HG02973 (cell line): ENCODE measurements around the gene GPC5.
"Not testable (repeated sequence)": the region's sequence is repeated elsewhere in the genome, so short reads cannot be mapped to it uniquely, and the experiment has no call there.

Experiments
- ATAC-seq: cut with Tn5 transposase; IDR thresholded peaks from one replicate; pipeline ENCODE4 v1.9.1; 2021; ENCODE audit warnings: moderate library complexity; ENCODE audit not compliant: unreplicated experiment

GPC5 gene

GRCh38 chr13:92676246-92676645, 1277.8 kb downstream of the GPC5 start:
- ATAC-seq = no peak

DNA sequence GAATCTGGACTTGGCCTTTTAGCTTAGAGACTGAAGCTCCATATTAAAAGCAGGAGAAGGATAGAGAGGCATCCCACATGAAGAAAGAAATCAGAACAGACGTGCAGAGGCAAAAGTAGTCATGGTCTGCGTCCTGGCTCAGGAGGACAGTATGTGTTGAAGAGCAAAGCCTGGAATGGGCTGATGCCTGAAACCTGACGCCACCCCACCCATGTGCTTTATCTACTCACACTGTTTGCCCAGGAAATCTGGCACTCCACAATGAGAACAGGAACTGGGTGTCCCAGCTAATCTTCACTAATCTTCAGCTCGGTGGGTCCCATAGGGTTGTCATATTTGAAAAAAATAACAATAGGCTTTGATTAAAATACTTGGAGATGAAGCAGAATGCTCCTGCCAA, 1279.2 kb downstream of the GPC5 start:
- ATAC-seq = no peak

GRCh38 chr13:92679602-92680001, 1281.2 kb downstream of the GPC5 start:
- ATAC-seq = no peak

GRCh38 chr13:92681239-92681638, 1282.8 kb downstream of the GPC5 start:
- ATAC-seq = no peak

- ATAC-seq = no peak
These were observed 1284.6 kb downstream of the GPC5 start for GRCh38 chr13:92682832-92683517.

GRCh38 chr13:92694047-92694446, 1295.6 kb downstream of the GPC5 start:
- ATAC-seq = no peak

DNA sequence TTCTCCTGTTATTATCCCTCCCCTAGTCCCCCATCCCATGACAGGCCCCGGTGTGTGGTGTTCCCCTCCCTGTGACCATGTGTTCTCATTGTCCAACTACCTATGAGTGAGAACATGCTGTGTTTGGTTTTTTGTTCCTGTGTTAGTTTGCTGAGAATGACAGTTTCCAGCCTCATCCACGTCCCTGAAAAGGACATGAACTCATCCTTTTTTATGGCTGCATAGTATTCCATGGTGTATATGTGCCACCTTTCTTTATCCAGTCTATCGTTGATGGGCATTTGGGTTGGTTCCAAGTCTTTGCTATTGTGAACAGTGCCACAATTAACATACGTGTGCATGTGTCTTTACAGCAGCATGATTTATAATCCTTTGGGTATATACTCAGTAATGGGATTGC, 1297.4 kb downstream of the GPC5 start:
- not testable (repeated sequence) for ATAC-seq

DNA sequence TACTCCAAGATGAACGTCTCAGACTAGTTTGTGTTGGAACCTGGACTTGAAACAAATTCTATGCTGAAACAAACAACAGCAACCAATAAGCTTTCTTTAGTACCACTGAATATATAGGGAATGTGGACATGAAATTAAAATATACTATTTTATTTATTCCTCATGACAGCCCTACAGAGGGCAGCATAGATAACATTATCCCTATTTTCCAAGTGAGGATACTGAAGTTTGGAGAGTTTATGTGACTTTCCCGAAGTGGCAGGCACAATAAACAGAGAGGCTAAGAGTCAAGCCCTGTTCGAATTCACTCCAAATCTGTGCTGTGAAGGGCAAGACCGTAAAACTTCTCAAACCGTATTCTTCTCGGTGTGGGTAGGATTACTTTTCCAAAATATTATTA, 1318.3 kb downstream of the GPC5 start:
- no peak for ATAC-seq

DNA sequence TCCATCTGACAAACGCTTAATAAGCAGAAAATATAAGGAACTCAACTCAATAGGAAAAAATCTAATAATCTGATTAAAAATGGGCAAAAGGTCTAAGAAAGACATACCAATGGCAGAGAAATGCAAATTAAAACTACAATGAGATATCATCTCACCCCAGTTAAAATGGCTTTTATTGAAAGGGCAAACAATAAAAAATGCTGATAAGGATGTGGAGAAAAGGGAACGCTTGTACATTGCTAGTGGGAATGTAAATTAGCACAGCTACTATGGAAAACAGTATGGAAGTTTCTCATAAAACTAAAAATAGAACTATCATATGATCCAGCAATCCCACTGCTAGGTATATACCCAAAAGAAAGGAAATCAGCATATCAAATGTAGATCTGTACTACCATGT, 1319.4 kb downstream of the GPC5 start:
- no peak for ATAC-seq

GRCh38 chr13:92719868-92720267, 1321.4 kb downstream of the GPC5 start:
- no peak for ATAC-seq

GRCh38 chr13:92721620-92722019, 1323.2 kb downstream of the GPC5 start:
- no peak for ATAC-seq

GRCh38 chr13:92727118-92727517, 1328.7 kb downstream of the GPC5 start:
- no peak for ATAC-seq

DNA sequence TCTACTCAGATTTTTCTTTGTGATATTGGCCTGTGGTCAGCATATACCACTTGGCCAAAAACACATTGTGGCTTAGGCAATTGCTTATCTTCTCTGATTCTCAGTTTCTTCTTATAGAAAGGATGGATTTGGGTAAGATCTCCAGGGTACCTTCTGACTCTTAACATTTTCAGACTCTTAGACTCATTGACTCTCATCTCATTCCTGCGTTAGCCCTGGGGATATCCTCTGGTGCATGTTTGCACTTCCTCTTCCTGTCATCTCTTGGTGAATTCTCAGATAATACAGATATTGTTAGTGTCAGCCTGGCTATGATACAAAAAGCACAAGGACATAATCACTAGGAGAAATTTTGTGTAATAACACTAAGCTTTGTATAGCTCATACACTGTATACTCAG, 1335.6 kb downstream of the GPC5 start:
- ATAC-seq = no peak

DNA sequence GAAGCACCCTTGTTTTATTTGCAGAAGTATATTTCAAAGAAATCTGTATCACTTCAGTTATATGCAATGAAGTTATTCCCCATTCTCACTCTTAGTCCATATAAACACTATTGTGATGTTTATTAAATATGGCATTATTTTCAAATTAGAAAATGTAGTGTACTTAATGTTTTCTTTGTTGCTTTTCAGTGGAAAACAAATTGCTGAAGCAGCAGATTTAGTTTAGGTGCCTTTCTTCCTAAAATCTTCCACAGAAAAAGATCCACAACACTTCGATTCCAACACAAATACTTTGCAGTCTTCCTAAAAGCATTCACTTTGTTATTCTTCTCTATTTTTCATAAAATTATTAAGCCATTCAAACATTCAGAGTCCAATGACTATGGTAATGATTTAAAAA, 1336.1 kb downstream of the GPC5 start:
- ATAC-seq = no peak

GRCh38 chr13:92735909-92736308, 1337.5 kb downstream of the GPC5 start:
- no peak for ATAC-seq

DNA sequence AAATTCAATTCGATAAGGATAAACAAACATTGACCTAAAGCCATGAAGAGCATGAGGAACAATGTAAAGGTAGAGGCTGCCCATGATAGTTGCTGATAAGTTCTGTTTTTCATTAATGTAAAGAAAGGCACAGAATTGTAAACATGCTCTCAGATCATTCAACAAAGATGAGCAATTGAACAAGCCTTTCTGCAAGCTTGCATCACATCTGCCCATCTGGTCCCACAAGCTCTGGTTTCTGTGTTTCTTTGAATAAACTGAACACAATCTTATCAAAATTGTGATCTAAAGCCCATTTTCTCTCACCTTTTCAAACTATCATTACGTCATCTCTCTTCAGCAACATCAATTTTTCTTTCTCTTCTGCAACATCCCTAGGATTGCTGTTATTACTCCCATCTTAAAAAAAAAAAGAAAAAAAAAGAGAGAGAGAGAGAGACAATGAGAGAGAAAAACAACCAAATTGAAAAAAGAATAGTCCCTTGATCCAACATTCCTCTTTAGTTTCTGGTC, 1340.9 kb downstream of the GPC5 start:
- no peak for ATAC-seq

DNA sequence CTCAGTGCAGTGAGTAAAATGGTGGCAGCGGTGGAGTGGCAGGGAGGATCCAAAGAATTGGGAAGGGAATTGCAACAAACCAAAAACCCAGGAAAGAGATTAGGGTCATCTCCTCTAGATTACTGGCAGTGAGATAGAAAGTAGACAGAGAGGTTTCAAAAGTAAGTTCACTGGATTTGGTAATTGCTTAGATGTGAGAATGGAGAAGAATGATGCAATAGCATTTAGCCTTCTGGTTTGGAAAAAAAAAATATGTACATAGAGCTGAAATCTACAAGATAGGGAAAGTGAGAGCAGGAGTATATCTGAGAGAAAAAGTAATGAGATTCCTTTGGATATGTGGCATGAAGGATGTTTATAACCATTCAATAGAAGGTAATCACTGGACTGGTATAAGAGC, 1345.6 kb downstream of the GPC5 start:
- ATAC-seq = no peak

- ATAC-seq = no peak
These were observed 1346.8 kb downstream of the GPC5 start for GRCh38 chr13:92745258-92745657.

- not testable (repeated sequence) for ATAC-seq
These were observed 1354.3 kb downstream of the GPC5 start for GRCh38 chr13:92752705-92753104.

DNA sequence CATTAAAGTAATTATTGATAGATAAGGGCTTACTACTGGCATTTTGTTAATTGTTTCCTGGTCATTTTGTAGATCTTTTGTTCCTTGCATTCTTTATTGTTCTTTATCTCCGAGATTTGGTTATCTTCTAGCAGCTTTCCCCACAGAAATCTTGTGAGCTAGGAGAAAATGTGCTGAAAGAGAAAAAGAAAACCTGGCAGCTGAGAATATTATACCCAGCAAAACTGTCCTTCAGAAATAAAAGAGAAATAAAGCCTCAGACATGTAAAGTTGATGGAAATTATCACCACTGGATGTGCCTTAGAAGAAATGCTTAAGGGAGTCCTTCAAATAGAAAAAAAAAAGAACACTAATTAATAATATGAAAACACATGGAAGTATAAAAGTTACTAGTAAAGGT, 1363.3 kb downstream of the GPC5 start:
- no peak for ATAC-seq

DNA sequence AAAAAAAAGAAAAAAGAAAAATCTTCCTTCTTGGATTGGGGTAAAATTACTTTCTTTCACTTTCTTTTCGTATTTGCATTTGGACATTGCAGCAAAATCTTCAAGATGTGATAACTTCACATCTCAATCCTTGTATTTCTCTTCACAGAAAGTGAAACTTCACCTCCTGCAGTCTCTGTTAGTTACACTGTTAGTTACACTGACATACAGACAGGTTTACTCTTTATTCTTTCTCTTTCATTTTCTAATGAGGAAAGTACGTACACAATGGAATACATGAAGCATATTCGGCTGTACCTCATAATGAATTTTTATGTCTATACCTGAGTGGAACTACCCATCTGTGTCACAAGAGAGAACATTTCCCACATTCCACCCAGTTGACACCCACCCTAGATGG, 1369.0 kb downstream of the GPC5 start:
- no peak for ATAC-seq

DNA sequence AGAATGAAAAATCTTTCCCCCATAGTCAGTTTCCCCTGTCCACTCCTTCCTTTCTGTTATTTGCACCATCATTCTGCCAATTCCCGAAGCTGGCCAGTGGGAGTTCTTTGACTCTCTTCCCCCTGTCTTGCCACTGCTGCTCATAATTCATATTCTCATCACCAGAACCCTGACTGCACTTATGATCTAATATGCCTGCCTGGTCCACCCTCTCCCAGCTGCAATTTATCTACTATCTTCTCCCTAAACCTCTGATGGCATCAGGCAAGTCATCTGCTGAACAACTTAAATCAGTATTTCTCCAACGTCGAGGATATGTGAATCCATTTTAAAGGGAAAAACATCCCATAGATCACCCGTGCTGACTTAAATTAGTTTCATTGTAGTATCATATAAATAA, 1370.2 kb downstream of the GPC5 start:
- ATAC-seq = no peak

DNA sequence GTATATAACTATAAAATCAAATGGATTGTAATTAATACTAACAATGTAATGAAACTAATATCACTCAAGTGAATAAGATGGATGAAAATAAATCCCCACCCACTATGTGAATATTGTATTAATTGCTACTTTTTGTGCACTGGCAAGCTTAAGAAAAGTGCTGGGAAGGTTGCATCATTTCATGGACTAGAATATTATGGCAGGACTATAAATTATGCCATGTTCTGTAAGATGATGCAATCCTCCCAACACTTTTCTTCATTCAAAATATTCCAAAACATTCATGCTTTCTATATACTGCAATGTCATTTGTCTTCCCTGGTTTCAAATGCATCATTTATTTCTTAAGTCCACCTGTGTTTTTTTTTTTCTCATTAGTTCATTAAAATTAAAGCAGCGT, 1370.6 kb downstream of the GPC5 start:
- ATAC-seq = no peak
